Tibial nerve (tissue), 4 donors: ENCODE data around the gene SPRYD3.

Experiments used
- EP300 ChIP-seq, 2 donors: sonication (generic); formaldehyde crosslinking; IDR thresholded peaks; one replicate each; pipeline ENCODE4 v1.6.1; 2017; ENCODE audit warnings: antibody characterized with exemption in 2 of 2, mild to moderate bottlenecking in 1 of 2
- POLR2A ChIP-seq, 2 donors: fragments of 450-650 bp; IDR thresholded peaks; one replicate each; pipeline ENCODE4 v1.6.1; 2017; ENCODE audit warnings: antibody characterized with exemption in 2 of 2, mild to moderate bottlenecking in 2 of 2, moderate library complexity in 2 of 2
- TF ChIP-seq, protein P1 (sequence below), 5 experiments: fragments of 200-600 bp in 3 of 5; fragments of 450-650 bp in 2 of 5; sonication (generic) in 3 of 5; IDR thresholded peaks; one replicate each; pipeline ENCODE4 v1.5.1; 2016 to 2019; ENCODE audit warnings: antibody characterized with exemption in 5 of 5, mild to moderate bottlenecking in 3 of 5, moderate library complexity in 2 of 5

DNA sequence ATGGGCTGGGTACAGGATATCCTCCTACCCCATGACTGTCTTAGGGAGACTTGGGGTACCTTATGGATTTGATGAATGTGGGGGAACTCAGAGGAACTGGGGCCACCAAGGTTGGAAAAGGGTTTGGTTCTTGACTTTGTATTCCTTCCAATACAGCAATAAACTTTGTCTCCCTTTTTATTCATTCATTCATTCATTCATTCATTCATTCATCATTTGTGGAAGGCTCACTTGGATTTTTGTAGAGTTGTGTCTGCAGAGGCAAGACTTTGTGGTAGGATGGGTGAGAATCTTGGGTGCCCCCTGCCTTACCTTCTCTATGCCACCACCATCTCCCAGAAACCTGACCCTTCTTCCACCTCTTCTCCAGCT, 45.1 kb upstream of the SPRYD3 start:
- TF ChIP-seq, protein P1, sequence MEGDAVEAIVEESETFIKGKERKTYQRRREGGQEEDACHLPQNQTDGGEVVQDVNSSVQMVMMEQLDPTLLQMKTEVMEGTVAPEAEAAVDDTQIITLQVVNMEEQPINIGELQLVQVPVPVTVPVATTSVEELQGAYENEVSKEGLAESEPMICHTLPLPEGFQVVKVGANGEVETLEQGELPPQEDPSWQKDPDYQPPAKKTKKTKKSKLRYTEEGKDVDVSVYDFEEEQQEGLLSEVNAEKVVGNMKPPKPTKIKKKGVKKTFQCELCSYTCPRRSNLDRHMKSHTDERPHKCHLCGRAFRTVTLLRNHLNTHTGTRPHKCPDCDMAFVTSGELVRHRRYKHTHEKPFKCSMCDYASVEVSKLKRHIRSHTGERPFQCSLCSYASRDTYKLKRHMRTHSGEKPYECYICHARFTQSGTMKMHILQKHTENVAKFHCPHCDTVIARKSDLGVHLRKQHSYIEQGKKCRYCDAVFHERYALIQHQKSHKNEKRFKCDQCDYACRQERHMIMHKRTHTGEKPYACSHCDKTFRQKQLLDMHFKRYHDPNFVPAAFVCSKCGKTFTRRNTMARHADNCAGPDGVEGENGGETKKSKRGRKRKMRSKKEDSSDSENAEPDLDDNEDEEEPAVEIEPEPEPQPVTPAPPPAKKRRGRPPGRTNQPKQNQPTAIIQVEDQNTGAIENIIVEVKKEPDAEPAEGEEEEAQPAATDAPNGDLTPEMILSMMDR (IDR thresholded peaks at IDR 0.05) = no peak
- TF ChIP-seq POLR2A (IDR thresholded peaks at IDR 0.05) (no peak), EP300 (IDR thresholded peaks at IDR 0.05) (no peak)
